Measurements from ENCODE around the gene TRAF2. TPM values are rescaled to one million over a fixed set of nuclear protein-coding genes. Genes with fewer than 3 reads are reported as not detected.
"Not testable (repeated sequence)": the region's sequence is repeated elsewhere in the genome, so short reads cannot be mapped to it uniquely, and the experiment has no call there.

The TRAF2 gene
- total and polyA plus RNA-seq, 4 donors = 4.7 to 14.9 (median 6.8) TPM

DNA sequence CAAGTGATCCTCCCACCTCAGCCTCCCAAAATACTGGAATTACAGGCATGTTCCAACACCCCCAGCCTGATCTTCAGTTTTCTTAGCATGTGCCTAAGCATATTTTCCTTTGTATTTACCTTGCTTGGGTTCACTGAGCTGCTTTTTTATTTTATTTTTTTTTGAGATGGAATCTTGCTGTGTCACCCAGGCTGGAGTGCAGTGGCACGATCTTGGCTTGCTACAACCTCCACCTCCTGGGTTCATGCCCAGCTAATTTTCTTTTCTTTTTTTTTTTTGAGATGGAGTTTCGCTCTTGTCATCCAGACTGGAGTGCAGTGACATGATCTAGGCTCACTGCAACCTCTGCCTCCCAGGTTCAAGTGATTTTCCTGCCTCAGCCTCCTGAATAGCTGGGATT lies 16.7 kb upstream of the TRAF2 start:
- DNase-seq (ENCODE audit: low spot score); H3K27ac ChIP-seq (ENCODE audit: low read depth in 1 of 2, low read length in 2 of 2); H3K4me3 ChIP-seq (ENCODE audit: low read depth in 1 of 3, low read length in 3 of 3); H3K36me3 ChIP-seq (ENCODE audit: control insufficient read depth in 4 of 4, insufficient read depth in 3 of 4, low read depth in 1 of 4, low read length in 3 of 4); H3K9ac ChIP-seq (ENCODE audit: low read depth in 1 of 2, low read length in 2 of 2); H3K9me3 ChIP-seq (ENCODE audit: control insufficient read depth in 4 of 4, low read length in 3 of 4); H3K27me3 ChIP-seq (ENCODE audit: control insufficient read depth in 4 of 4, insufficient read depth in 4 of 4, low read length in 3 of 4): not testable (repeated sequence)
- 92% methylated on average over 2 of the region's 2 CpGs for WGBS
- H3K4me1 ChIP-seq (ENCODE audit: control insufficient read depth in 4 of 4, insufficient read depth in 4 of 4, low read length in 3 of 4) = peaks cover 5 to 13% (median 10%) of the 10 kb centered on the region in 4 donors

DNA sequence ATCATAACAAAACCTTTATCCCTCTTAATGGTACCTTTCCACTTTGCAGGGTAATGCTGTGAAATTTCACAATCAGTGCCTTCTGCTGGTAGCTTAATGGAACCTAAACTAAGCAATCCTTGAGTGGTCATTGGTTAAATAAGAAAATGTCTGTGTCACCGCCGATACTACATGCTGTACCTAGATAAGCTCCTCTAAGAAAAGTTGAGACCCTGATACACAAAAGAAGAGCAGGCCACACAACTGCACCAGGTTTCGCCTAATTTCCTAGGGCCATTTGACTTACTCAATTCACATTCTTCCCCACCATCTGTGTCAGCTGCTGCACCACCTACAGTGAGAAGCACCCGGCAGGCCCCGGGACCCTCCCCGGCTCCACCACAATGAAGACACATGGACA lies 11.2 kb upstream of the TRAF2 start:
- Histone ChIP-seq H3K9me3 (ENCODE audit: control insufficient read depth in 4 of 4, low read length in 3 of 4) (no peaks in the 10 kb centered on the region), H3K27me3 (ENCODE audit: control insufficient read depth in 4 of 4, insufficient read depth in 4 of 4, low read length in 3 of 4) (no peaks in the 10 kb centered on the region), H3K4me1 (ENCODE audit: control insufficient read depth in 4 of 4, insufficient read depth in 4 of 4, low read length in 3 of 4) (no peaks in the 10 kb centered on the region), H3K4me3 (ENCODE audit: low read depth in 1 of 3, low read length in 3 of 3) (no peak overlapping the region), H3K9ac (ENCODE audit: low read depth in 1 of 2, low read length in 2 of 2) (no peak overlapping the region), H3K27ac (ENCODE audit: low read depth in 1 of 2, low read length in 2 of 2) (no peak overlapping the region), H3K36me3 (ENCODE audit: control insufficient read depth in 4 of 4, insufficient read depth in 3 of 4, low read depth in 1 of 4, low read length in 3 of 4) (no peaks in the 10 kb centered on the region)
- no peak for DNase-seq (ENCODE audit: low spot score)
- 89% methylated on average over 6 of the region's 6 CpGs for WGBS
- TF ChIP-seq, protein P1, sequence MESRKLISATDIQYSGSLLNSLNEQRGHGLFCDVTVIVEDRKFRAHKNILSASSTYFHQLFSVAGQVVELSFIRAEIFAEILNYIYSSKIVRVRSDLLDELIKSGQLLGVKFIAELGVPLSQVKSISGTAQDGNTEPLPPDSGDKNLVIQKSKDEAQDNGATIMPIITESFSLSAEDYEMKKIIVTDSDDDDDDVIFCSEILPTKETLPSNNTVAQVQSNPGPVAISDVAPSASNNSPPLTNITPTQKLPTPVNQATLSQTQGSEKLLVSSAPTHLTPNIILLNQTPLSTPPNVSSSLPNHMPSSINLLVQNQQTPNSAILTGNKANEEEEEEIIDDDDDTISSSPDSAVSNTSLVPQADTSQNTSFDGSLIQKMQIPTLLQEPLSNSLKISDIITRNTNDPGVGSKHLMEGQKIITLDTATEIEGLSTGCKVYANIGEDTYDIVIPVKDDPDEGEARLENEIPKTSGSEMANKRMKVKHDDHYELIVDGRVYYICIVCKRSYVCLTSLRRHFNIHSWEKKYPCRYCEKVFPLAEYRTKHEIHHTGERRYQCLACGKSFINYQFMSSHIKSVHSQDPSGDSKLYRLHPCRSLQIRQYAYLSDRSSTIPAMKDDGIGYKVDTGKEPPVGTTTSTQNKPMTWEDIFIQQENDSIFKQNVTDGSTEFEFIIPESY (IDR thresholded peaks at IDR 0.05) = no peak
- TF ChIP-seq FOXA1 (IDR thresholded peaks at IDR 0.05) = no peak
- no peak for TF ChIP-seq SP1 (IDR thresholded peaks at IDR 0.05)
- TF ChIP-seq HNF4A (conservative IDR thresholded peaks at IDR 0.05) = no peak
- TF ChIP-seq, protein P2, sequence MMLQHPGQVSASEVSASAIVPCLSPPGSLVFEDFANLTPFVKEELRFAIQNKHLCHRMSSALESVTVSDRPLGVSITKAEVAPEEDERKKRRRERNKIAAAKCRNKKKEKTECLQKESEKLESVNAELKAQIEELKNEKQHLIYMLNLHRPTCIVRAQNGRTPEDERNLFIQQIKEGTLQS (IDR thresholded peaks at IDR 0.05) = no peak
- no peak for TF ChIP-seq JUND (IDR thresholded peaks at IDR 0.05)
- TF ChIP-seq NR2F2 (IDR thresholded peaks at IDR 0.05) = no peak
- TF ChIP-seq, protein P3, sequence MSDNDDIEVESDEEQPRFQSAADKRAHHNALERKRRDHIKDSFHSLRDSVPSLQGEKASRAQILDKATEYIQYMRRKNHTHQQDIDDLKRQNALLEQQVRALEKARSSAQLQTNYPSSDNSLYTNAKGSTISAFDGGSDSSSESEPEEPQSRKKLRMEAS (IDR thresholded peaks at IDR 0.05) = no peak
- TF ChIP-seq GABPA (IDR thresholded peaks at IDR 0.05 in 1 of 2, conservative IDR thresholded peaks at IDR 0.05 in 1 of 2) = no peak
- TF ChIP-seq, protein P4, sequence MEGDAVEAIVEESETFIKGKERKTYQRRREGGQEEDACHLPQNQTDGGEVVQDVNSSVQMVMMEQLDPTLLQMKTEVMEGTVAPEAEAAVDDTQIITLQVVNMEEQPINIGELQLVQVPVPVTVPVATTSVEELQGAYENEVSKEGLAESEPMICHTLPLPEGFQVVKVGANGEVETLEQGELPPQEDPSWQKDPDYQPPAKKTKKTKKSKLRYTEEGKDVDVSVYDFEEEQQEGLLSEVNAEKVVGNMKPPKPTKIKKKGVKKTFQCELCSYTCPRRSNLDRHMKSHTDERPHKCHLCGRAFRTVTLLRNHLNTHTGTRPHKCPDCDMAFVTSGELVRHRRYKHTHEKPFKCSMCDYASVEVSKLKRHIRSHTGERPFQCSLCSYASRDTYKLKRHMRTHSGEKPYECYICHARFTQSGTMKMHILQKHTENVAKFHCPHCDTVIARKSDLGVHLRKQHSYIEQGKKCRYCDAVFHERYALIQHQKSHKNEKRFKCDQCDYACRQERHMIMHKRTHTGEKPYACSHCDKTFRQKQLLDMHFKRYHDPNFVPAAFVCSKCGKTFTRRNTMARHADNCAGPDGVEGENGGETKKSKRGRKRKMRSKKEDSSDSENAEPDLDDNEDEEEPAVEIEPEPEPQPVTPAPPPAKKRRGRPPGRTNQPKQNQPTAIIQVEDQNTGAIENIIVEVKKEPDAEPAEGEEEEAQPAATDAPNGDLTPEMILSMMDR (IDR thresholded peaks at IDR 0.05; ENCODE audit: low read depth, low read length, missing input control) = no peak
- TF ChIP-seq, protein P5, sequence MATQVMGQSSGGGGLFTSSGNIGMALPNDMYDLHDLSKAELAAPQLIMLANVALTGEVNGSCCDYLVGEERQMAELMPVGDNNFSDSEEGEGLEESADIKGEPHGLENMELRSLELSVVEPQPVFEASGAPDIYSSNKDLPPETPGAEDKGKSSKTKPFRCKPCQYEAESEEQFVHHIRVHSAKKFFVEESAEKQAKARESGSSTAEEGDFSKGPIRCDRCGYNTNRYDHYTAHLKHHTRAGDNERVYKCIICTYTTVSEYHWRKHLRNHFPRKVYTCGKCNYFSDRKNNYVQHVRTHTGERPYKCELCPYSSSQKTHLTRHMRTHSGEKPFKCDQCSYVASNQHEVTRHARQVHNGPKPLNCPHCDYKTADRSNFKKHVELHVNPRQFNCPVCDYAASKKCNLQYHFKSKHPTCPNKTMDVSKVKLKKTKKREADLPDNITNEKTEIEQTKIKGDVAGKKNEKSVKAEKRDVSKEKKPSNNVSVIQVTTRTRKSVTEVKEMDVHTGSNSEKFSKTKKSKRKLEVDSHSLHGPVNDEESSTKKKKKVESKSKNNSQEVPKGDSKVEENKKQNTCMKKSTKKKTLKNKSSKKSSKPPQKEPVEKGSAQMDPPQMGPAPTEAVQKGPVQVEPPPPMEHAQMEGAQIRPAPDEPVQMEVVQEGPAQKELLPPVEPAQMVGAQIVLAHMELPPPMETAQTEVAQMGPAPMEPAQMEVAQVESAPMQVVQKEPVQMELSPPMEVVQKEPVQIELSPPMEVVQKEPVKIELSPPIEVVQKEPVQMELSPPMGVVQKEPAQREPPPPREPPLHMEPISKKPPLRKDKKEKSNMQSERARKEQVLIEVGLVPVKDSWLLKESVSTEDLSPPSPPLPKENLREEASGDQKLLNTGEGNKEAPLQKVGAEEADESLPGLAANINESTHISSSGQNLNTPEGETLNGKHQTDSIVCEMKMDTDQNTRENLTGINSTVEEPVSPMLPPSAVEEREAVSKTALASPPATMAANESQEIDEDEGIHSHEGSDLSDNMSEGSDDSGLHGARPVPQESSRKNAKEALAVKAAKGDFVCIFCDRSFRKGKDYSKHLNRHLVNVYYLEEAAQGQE (IDR thresholded peaks at IDR 0.05) = no peak
- no peak for TF ChIP-seq HNF4G (IDR thresholded peaks at IDR 0.05)
- TF ChIP-seq FOXA2 (IDR thresholded peaks at IDR 0.05) = no peak
- no peak for TF ChIP-seq RXRA (IDR thresholded peaks at IDR 0.05)
- TF ChIP-seq EGR1 (IDR thresholded peaks at IDR 0.05; ENCODE audit: low read depth in 2 of 2) = no peak
- no peak for TF ChIP-seq TAF1 (conservative IDR thresholded peaks at IDR 0.05)
- no peak for TF ChIP-seq RAD21 (IDR thresholded peaks at IDR 0.05)
- no peak for TF ChIP-seq YY1 (IDR thresholded peaks at IDR 0.05)
